GM18861 (cell line): ENCODE data around the gene PSG11.
"Not testable (repeated sequence)": the region's sequence is repeated elsewhere in the genome, so short reads cannot be mapped to it uniquely, and the experiment has no call there.

Experiments
- ATAC-seq: cut with Tn5 transposase; IDR thresholded peaks from one replicate; pipeline ENCODE4 v1.9.1; 2021; ENCODE audit not compliant: unreplicated experiment

The PSG11 gene

DNA sequence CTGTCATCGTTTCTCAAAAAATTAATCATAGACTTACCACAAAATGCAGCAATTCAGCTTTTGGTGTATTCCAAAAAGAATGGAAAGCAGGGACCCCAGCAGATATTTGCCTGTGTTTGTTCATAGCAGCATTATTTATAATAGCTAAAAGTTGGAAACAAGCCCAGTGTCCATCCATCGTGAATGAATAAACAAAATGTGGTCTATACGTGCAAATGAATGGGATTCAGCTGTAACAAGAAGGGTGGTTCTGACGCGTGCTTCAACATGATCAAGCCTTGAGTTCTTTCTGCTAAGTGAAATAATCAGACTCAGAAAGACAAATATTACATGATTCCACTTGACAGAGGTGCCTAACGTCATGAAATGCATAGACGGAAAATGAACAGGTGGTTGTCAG, 36.4 kb downstream of the PSG11 start:
- no peak for ATAC-seq

DNA sequence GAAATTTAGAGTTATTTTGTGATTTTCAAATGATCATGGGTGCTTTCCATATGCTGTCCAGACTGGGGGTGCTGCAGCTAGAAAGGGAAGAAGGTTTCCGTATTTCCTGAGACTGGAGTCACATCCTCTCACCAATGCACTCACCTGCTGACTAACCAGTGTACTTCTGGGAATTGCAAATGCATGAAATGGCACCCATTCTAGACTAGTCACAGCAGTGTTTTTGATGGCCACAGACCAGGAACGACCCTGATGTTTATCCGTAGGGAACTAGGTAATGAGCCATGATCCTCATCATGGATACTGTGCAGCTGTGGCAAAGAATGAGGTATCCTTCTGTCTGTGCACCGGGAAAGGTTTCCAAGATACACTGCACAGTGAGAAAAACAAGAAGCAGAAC, 37.1 kb downstream of the PSG11 start:
- not testable (repeated sequence) for ATAC-seq

DNA sequence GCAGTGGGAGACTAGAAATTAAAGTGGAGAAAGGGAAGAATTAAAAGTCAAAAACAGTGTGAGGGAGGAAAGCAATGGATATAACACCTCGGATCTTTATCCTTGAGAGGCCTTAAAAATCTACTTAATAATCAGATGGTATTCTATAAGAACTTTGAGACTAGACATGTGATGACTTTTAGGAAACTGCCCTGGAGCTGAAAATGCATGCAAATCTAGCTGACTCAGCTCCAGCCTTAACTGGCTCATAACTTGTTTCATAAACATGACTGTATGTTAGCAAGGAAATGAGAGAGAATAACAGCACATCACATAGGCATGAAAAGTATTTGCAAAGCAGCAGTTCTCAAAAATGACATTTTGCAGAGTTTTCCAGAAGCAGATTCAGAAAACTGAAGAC, 38.1 kb downstream of the PSG11 start:
- not testable (repeated sequence) for ATAC-seq

GRCh38 chr19:42985588-42985987, 40.7 kb downstream of the PSG11 start:
- ATAC-seq, result no peak

GRCh38 chr19:42982111-42982510, 44.2 kb downstream of the PSG11 start:
- ATAC-seq, result not testable (repeated sequence)

DNA sequence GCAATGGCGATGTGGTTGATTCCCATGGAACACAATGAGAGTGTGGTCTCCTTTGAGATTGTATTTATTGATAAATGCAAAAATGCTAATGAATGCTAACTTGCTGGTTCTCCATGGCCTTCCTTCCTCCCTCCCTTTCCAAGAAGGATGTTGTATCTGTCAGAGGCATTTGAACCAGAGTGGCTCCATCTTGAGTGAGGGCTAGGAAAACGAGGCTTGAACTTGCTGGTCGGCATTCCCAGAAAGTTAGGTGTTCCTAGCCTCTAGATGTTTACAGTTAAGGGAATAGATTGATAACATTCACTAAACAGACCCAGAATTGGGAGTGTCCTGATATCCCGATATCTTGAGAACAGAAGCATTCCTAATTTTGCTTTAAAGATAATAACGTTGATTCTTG, 54.8 kb downstream of the PSG11 start:
- ATAC-seq, result not testable (repeated sequence)

GRCh38 chr19:42965176-42965575, 61.1 kb downstream of the PSG11 start:
- ATAC-seq, result no peak

DNA sequence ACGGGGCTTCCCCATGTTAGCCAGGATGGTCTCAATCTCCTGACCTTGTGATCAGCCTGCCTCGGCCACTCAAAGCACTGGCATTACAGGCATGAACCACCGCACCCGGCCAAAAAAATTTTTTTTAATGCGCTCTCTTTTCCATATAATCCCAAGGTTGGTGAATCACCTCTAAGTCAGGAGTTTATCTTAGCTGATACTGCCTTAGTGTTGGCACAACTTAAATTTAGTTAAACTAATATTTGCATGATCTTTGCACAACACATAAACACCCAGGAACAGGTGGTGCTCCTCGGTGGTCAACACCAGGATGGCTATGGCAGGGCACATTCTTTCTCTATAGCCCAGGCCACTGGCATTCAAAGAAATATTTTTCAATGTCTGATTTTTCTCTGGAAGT, 65.2 kb downstream of the PSG11 start:
- ATAC-seq, result no peak
